Hippocampal formation (tissue), 2 donors: ENCODE results near the gene UCN3.
A peak's percentile ranks its signal among the peaks of the same experiment; 100 is the strongest.
"Not testable (repeated sequence)": the region's sequence is repeated elsewhere in the genome, so short reads cannot be mapped to it uniquely, and the experiment has no call there.

Experiments
- DNase-seq, 2 donors: peaks; one replicate each; lab custom pipeline; 2025; lab: John Stamatoyannopoulos, UW

UCN3 gene

DNA sequence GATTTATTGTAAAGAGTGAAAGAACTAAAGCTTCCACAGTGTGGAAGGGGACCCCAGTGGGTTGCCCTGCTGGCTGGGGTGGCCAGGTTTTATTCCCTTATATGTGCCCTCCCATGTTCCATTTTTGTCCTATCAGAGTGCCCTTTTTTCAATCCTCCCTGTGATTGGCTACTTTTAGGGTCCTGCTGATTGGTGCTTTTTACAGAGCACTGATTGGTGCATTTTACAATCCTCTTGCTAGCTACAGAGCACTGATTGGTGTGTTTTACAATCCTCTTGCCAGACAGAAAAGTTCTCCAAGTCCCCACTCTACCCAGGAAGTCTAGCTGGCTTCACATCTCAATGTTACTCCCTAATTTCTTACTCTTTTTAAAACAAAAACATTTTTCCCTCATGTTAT is 46.0 kb downstream of the UCN3 start:
- DNase-seq, result not testable (repeated sequence)

DNA sequence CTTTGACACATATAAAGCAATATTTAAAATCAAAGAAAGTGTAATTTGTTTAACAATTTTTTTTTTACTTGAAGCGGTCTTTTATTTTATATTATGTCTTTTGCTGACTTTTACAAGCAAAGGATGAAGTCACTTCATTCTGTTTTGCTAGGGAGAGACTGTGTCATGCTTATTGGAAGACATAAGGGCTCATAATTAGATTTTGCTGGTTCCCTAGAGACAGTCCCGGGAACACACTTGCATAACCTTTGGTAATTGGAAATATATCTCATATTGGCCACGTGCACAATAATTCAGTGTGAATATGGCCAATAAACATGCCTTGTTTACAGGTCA is 47.1 kb downstream of the UCN3 start:
- DNase-seq, result no peak

DNA sequence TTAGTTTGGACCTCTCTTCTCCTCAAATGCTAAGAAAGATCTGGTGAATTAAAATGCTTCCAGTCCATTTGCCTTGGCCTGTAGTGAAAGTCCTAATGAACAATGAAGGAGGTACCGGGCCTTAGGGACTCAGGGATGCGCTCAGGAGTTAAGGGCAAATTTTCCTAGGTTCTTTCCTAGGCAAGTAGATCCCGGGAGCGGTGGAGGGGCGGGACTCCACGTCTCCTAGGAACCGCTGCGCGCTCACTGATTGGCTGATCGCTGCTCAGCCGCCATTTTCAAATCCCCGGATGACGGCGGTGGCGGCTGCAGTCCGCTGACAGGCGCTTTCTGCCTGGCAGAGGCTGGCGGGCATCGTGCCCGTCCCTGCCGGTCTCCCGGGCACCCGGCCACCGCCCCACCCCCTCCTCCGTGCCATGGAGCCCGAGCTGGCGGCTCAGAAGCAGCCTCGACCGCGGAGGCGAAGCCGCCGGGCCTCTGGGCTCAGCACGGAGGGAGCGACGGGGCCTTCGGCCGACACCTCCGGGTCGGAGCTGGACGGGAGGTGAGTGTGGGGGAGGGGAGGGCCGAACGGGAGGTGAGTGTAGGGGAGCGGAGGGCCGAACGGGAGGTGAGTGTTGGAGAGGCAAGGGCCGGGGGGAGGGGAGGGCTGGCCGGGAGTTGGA is 47.6 kb downstream of the UCN3 start, which contains the start of gene NET1:
TSS of gene NET1 (plus strand) at position 281 of the 665 bp plus-strand sequence. CDS start at position 417, 136 bp downstream.
- peak; percentile 90 for DNase-seq

DNA sequence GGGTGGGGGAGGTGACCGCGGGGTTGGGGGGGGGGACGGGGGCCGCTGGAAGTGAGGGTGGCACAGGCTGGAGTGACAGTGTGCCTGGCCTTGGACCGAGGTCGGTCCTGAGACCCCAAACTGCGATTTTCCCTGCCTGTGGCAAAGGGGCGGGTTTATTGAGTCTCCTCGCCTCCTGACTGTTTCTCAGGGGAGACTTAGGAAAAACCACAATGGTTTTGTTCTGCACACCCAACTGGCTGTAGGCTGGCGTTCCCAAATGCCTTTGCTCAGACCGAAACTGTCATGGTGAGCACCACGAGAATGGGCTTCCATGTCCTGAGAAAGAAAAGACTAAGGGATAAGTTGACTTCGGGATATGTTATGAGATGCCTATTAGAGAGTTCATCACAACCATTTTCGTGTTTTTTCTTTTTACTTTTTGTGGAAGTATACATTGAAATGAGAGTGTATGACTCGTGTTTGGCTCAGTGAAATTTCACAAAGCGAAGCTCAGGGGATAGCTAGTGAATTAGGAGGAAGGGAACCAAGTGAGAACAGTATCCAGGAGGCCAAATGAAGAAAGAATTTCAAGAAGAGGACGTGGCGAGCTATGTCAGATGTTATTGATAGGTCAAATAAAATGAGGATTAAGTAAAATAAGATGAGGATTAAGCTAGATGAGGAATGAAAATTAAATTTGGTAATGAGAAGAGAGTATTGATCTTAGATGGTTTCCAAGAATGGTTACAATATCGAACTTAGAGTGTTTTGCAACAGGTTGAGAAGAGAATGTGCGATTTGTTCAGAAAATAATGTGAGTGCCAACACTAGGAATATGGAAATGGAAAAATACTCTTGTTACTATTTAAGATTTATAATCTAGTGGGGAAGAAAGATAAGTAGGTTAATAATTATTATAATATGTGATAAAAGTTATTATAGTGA is 48.5 kb downstream of the UCN3 start:
- DNase-seq, result no peak

DNA sequence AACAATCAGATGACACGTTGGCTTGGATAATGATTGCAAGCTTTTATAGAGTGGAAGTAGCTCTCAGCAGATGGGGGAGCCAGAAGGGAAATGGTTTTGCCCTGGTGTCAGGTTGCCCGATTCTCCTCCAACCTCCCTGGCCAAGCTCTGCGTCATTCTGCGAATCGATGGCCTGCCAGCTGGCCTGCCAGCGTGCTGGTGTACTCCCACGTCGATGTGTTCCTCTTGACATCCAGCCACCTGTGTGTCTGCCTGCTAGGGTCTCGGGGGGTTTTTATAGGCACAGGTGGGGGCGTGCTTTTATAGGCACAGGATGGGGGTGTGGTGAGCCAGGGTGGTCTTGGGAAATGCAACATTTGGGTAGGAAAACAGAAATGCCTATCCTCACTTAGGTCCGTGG is 52.2 kb downstream of the UCN3 start:
- no peak for DNase-seq

DNA sequence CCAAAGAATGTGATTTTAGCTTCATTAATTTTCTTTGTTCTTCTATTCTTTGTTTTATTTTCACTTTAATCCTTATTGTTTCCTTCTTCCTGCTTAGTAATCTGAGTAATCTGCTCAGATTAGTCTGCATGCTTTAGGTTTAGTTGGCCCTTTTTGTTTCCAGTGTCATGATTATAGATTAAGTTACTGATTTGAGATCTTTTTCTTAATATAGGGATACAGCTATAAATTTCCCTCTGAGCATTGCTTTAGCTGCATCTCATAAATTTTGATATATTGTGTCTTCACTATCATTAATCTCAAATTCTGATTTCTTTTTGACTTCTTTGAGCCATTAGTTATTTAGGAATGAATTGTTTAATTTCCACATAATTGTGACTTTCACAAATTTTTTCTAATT is 53.8 kb downstream of the UCN3 start:
- DNase-seq, result no peak

DNA sequence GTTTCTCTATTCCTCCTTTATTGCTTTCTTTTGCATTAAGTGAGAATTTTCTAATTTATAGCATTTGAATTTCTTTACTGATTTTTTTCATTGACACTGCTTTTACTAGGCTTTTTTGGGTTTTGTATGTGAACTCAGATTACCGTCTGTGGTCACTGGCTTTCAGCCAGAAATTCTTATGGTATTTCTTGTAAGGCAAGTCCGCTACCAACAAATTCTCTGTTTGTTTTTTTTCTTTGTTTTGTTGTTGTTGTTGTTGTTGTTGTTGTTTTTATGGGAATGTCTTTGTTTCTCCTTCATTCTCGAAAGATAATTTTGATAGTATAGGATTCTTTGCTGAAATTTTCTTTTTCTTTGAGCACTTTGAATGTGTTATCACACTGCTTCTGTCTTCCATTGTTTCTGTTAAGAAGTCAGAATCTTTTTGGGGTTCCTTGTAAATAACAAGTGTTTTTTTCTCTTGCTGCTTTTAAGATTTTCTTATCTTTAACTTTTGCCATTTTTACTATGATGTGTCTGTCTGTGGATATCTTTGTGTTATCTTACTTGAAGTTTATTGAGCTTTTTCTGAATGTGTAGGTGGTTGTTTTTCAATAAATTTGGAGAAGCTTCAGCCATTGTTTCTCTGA is 54.8 kb downstream of the UCN3 start:
- DNase-seq, result no peak

DNA sequence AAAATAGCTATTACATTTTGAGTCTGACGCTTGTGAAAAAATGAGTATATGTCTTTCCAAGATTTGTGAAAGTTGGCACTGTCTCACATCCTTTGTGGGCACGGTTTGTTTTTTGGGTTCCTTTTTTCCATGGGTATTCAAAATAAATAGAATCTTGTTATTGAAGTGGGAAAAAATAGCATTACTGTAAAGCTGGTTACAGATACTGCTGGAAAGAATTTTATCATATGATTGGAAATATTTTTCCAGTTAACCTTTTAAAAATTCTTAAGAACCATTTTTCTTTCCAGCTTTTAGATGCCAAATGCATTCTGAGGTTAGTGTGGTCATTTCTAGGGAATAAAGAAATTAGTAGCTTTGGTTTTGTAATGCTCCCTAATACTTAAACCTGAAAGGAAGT is 59.0 kb downstream of the UCN3 start:
- DNase-seq, result no peak
